Measurements from ENCODE around the gene UGP2. TPM values are rescaled to one million over a fixed set of nuclear protein-coding genes. Genes with fewer than 3 reads are reported as not detected.

Gene UGP2
- total and polyA plus RNA-seq, 4 donors, result 76.2 to 723 (median 261) TPM

DNA sequence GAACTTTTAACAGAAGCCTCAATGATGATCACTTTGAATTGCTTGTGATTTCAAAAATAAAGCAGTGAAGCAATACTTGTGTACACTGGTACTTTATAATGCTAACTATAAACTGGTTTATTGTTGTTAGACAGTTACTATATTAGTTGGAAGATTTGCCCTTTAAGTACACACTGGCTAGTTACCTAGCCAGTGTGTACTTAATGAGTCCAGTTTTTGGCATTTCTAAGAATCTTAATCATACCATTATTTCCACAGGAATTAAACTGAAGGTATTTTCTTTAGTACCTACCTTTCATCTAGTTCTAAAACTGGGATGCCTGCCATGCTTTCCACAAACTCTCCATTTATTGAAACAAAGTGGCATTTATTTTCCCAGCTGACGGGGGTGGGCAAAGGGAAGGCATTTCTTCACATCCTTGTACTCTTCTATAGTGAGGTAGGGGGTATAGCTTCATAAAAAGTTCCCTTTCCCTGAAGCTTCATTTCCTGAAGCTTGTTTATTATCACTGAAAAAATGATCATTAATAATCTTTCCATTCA, 49.9 kb downstream of the UGP2 start:
- H3K36me3 ChIP-seq (ENCODE audit: control insufficient read depth in 4 of 4, insufficient read depth in 3 of 4, low read depth in 1 of 4, low read length in 3 of 4), result peaks cover 18 to 66% (median 58%) of the 10 kb centered on the region in 4 donors
- no peaks in the 10 kb centered on the region for H3K9me3 ChIP-seq (ENCODE audit: control insufficient read depth in 4 of 4, low read length in 3 of 4)
- WGBS, result 81% methylated on average over 1 of the region's 1 CpG

DNA sequence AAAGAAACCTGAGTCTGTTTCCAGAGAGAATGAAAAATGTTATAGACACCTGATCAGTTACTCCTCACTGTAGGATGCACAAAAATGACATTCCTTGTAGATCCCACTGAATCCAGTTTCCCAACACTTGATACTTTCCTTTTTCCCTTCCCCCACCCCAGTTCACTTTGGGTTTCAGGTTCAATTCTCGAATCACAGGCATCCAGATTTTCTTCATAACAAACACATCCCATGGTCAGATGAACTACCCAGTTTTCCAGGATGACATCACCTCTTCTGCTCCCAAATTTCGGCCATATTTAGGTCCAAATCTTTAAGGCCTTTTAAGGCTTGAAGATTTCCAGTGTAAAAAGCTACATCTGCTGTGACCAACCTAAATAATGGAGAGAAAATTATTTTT, 51.5 kb downstream of the UGP2 start:
- H3K9me3 ChIP-seq (ENCODE audit: control insufficient read depth in 4 of 4, low read length in 3 of 4), result no peaks in the 10 kb centered on the region
- peaks cover 0 to 5% (median 0%) of the 10 kb centered on the region in 4 donors for H3K4me1 ChIP-seq (ENCODE audit: control insufficient read depth in 4 of 4, insufficient read depth in 4 of 4, low read length in 3 of 4)
- no peak overlapping the region for H3K4me3 ChIP-seq (ENCODE audit: low read depth in 1 of 3, low read length in 3 of 3)
- peaks cover 10 to 58% (median 47%) of the 10 kb centered on the region in 4 donors for H3K36me3 ChIP-seq (ENCODE audit: control insufficient read depth in 4 of 4, insufficient read depth in 3 of 4, low read depth in 1 of 4, low read length in 3 of 4)
- no peaks in the 10 kb centered on the region for H3K27me3 ChIP-seq (ENCODE audit: control insufficient read depth in 4 of 4, insufficient read depth in 4 of 4, low read length in 3 of 4)
- no peak overlapping the region for H3K9ac ChIP-seq (ENCODE audit: low read depth in 1 of 2, low read length in 2 of 2)
- DNase-seq (ENCODE audit: low spot score), result no peak
- no peak overlapping the region for H3K27ac ChIP-seq (ENCODE audit: low read depth in 1 of 2, low read length in 2 of 2)
- TF ChIP-seq GABPA (IDR thresholded peaks at IDR 0.05 in 1 of 2, conservative IDR thresholded peaks at IDR 0.05 in 1 of 2), result no peak
- TF ChIP-seq HNF4A (conservative IDR thresholded peaks at IDR 0.05), result no peak
- TF ChIP-seq FOXA1 (IDR thresholded peaks at IDR 0.05), result no peak
- TF ChIP-seq, protein P1, sequence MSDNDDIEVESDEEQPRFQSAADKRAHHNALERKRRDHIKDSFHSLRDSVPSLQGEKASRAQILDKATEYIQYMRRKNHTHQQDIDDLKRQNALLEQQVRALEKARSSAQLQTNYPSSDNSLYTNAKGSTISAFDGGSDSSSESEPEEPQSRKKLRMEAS (IDR thresholded peaks at IDR 0.05), result no peak
- TF ChIP-seq, protein P2, sequence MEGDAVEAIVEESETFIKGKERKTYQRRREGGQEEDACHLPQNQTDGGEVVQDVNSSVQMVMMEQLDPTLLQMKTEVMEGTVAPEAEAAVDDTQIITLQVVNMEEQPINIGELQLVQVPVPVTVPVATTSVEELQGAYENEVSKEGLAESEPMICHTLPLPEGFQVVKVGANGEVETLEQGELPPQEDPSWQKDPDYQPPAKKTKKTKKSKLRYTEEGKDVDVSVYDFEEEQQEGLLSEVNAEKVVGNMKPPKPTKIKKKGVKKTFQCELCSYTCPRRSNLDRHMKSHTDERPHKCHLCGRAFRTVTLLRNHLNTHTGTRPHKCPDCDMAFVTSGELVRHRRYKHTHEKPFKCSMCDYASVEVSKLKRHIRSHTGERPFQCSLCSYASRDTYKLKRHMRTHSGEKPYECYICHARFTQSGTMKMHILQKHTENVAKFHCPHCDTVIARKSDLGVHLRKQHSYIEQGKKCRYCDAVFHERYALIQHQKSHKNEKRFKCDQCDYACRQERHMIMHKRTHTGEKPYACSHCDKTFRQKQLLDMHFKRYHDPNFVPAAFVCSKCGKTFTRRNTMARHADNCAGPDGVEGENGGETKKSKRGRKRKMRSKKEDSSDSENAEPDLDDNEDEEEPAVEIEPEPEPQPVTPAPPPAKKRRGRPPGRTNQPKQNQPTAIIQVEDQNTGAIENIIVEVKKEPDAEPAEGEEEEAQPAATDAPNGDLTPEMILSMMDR (IDR thresholded peaks at IDR 0.05; ENCODE audit: low read depth, low read length, missing input control), result no peak
- no peak for TF ChIP-seq YY1 (IDR thresholded peaks at IDR 0.05)
- TF ChIP-seq NR2F2 (IDR thresholded peaks at IDR 0.05), result no peak
- no peak for TF ChIP-seq EGR1 (IDR thresholded peaks at IDR 0.05; ENCODE audit: low read depth in 2 of 2)
- TF ChIP-seq SP1 (IDR thresholded peaks at IDR 0.05), result no peak
- TF ChIP-seq HNF4G (IDR thresholded peaks at IDR 0.05), result no peak
- no peak for TF ChIP-seq FOXA2 (IDR thresholded peaks at IDR 0.05)
- TF ChIP-seq TAF1 (conservative IDR thresholded peaks at IDR 0.05), result no peak
- no peak for TF ChIP-seq RAD21 (IDR thresholded peaks at IDR 0.05)
- TF ChIP-seq RXRA (IDR thresholded peaks at IDR 0.05), result no peak
- no peak for TF ChIP-seq JUND (IDR thresholded peaks at IDR 0.05)
- TF ChIP-seq, protein P3, sequence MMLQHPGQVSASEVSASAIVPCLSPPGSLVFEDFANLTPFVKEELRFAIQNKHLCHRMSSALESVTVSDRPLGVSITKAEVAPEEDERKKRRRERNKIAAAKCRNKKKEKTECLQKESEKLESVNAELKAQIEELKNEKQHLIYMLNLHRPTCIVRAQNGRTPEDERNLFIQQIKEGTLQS (IDR thresholded peaks at IDR 0.05), result no peak
- TF ChIP-seq, protein P4, sequence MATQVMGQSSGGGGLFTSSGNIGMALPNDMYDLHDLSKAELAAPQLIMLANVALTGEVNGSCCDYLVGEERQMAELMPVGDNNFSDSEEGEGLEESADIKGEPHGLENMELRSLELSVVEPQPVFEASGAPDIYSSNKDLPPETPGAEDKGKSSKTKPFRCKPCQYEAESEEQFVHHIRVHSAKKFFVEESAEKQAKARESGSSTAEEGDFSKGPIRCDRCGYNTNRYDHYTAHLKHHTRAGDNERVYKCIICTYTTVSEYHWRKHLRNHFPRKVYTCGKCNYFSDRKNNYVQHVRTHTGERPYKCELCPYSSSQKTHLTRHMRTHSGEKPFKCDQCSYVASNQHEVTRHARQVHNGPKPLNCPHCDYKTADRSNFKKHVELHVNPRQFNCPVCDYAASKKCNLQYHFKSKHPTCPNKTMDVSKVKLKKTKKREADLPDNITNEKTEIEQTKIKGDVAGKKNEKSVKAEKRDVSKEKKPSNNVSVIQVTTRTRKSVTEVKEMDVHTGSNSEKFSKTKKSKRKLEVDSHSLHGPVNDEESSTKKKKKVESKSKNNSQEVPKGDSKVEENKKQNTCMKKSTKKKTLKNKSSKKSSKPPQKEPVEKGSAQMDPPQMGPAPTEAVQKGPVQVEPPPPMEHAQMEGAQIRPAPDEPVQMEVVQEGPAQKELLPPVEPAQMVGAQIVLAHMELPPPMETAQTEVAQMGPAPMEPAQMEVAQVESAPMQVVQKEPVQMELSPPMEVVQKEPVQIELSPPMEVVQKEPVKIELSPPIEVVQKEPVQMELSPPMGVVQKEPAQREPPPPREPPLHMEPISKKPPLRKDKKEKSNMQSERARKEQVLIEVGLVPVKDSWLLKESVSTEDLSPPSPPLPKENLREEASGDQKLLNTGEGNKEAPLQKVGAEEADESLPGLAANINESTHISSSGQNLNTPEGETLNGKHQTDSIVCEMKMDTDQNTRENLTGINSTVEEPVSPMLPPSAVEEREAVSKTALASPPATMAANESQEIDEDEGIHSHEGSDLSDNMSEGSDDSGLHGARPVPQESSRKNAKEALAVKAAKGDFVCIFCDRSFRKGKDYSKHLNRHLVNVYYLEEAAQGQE (IDR thresholded peaks at IDR 0.05), result no peak
- TF ChIP-seq, protein P5, sequence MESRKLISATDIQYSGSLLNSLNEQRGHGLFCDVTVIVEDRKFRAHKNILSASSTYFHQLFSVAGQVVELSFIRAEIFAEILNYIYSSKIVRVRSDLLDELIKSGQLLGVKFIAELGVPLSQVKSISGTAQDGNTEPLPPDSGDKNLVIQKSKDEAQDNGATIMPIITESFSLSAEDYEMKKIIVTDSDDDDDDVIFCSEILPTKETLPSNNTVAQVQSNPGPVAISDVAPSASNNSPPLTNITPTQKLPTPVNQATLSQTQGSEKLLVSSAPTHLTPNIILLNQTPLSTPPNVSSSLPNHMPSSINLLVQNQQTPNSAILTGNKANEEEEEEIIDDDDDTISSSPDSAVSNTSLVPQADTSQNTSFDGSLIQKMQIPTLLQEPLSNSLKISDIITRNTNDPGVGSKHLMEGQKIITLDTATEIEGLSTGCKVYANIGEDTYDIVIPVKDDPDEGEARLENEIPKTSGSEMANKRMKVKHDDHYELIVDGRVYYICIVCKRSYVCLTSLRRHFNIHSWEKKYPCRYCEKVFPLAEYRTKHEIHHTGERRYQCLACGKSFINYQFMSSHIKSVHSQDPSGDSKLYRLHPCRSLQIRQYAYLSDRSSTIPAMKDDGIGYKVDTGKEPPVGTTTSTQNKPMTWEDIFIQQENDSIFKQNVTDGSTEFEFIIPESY (IDR thresholded peaks at IDR 0.05), result no peak
- WGBS, result 73% methylated on average over 2 of the region's 2 CpGs

More for the DNA sequence above, 49.9 kb downstream of the UGP2 start:
- Histone ChIP-seq H3K27ac (ENCODE audit: low read depth in 1 of 2, low read length in 2 of 2) (no peak overlapping the region), H3K27me3 (ENCODE audit: control insufficient read depth in 4 of 4, insufficient read depth in 4 of 4, low read length in 3 of 4) (no peaks in the 10 kb centered on the region), H3K9ac (ENCODE audit: low read depth in 1 of 2, low read length in 2 of 2) (no peak overlapping the region), H3K4me1 (ENCODE audit: control insufficient read depth in 4 of 4, insufficient read depth in 4 of 4, low read length in 3 of 4) (peaks cover 0 to 5% (median under 1%) of the 10 kb centered on the region in 4 donors), H3K4me3 (ENCODE audit: low read depth in 1 of 3, low read length in 3 of 3) (no peak overlapping the region)
- no peak for DNase-seq (ENCODE audit: low spot score)
- TF ChIP-seq FOXA2 (IDR thresholded peaks at IDR 0.05), result no peak
- no peak for TF ChIP-seq HNF4G (IDR thresholded peaks at IDR 0.05)
- TF ChIP-seq, protein P1 (IDR thresholded peaks at IDR 0.05), result no peak

All from liver (tissue), 9 donors.